HG03045 (cell line): ENCODE measurements around the gene PLCXD1.
"Not testable (repeated sequence)": the region's sequence is repeated elsewhere in the genome, so short reads cannot be mapped to it uniquely, and the experiment has no call there.

Experiments used
- ATAC-seq: cut with Tn5 transposase; IDR thresholded peaks from one replicate; pipeline ENCODE4 v1.9.1; 2021; ENCODE audit warnings: mild to moderate bottlenecking, moderate library complexity; ENCODE audit not compliant: unreplicated experiment

Gene PLCXD1

DNA sequence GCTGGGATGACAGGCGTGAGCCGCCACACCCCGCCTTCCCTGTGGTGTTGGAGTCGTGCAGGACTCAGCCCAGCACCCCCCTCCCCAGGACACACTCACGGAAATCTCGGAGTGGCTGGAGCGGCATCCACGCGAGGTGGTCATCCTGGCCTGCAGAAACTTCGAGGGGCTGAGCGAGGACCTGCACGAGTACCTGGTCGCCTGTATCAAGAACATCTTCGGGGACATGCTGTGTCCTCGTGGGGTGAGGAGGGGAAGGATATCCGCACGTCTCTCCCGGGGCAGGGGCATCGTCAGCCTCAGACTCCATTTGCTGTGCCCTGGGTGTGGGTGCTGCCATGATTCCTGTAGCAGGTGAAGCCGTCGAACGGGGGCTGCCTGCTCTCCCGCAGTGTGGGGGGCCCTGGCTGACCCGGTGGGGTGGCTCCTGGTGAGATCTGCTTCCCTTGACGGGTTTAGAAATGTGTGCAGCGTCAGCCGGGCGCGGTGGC, 10.3 kb downstream of the PLCXD1 start:
- ATAC-seq = no peak

DNA sequence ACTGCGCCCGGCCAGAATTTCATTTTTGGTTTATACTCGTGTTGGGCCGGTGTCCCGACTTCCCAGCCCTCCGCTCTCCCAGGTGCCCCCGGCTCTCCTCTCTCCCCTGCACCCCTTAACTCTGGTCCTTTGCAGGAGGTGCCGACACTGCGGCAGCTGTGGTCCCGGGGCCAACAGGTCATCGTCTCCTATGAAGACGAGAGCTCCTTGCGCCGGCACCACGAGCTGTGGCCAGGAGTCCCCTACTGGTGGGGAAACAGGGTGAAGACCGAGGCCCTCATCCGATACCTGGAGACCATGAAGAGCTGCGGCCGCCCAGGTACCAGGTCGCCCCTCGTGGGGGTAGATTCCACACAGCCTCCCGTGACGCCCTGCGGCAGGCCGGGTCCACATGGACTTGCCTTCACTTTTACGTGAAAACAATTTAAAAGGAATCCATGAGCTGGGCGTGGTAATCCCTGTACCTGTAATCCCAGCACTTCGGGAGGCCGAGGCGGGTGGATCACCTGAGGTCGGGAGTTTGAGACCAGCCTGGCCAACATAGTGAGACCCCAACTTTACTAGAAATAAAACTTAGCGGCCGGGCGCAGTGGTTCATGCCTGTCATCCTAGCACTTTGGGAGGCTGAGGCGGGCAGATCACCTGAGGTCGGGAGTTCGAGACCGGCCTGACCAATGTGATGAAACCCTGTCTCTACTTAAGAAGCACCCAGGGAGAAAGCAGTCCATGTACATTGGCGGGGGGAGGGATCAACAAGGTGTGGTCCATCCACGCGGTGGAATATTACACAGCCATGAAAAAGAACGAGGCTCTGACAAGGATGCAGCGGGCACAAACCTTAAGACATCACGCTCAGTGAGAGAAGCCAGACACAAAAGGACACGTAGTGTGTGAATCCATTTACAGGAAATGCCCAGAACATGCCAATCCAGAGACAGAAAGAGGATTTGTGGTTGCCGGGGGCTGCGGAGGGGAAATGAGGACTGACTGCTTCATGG, 12.0 kb downstream of the PLCXD1 start:
- no peak for ATAC-seq

DNA sequence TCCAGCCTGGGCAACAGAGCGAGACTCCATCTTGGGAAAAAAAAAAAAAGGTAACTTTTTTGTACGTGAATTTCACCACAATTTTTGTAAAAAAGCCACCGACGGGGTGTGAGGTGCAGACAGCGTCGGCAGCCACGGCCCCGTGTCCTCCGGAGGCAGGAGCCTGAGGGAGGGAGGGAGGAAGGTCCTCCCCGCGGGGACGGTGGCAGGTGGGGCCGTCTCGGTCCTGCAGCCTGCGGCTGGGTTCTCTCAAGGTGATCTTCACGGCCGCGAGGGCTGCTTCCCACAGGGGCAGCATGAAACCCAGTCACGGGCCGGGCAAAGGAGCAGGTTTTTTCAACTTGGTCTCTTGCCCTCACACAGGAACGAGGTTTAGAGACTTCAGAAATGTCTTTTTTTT, 14.0 kb downstream of the PLCXD1 start:
- ATAC-seq = no peak

DNA sequence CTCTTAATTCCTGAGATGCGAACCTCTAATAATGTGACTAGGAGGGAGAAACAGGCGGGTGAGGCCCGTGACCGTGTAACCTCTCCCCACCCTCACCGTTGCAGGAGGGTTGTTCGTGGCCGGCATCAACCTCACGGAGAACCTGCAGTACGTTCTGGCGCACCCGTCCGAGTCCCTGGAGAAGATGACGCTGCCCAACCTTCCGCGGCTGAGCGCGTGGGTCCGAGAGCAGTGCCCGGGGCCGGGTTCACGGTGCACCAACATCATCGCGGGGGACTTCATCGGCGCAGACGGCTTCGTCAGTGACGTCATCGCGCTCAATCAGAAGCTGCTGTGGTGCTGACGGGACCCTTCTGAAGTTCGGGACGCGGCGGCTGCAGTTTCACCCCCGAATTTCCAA, 17.8 kb downstream of the PLCXD1 start:
- no peak for ATAC-seq

DNA sequence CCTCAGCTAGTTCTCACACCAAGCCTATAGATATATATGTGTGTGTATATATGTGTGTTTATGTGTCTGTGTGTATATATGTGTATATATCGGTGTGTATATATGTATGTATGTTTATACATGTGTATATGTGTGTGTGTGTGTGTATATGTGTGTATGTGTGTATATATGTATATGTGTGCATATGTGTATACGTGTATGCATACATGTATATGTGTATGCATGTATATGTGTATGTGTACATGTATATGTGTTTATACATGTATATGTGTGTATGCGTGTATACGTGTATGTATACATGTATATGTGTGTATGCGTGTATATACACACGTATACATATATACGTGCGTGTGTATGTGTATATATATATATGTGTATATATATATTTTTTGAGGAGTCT, 19.2 kb downstream of the PLCXD1 start:
- no peak for ATAC-seq

DNA sequence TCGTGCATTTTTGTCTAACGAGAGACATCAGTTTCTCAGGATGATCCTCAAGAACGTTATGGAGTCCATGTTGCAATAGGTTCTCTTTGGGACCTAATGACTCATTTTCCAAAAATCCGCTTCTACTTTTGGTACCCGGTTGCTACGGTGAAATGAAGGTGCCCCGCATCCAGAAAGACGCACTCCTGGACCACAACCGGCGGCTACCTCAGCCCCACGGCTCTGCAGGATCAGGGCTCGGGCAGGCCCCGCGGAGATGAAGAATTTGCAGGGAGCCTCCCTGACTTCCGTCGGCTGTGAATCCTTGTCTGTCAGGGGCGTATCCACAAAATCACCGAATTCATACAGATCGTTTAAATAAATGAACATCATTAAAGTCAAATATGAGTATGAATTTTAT, 21.8 kb downstream of the PLCXD1 start:
- no peak for ATAC-seq

DNA sequence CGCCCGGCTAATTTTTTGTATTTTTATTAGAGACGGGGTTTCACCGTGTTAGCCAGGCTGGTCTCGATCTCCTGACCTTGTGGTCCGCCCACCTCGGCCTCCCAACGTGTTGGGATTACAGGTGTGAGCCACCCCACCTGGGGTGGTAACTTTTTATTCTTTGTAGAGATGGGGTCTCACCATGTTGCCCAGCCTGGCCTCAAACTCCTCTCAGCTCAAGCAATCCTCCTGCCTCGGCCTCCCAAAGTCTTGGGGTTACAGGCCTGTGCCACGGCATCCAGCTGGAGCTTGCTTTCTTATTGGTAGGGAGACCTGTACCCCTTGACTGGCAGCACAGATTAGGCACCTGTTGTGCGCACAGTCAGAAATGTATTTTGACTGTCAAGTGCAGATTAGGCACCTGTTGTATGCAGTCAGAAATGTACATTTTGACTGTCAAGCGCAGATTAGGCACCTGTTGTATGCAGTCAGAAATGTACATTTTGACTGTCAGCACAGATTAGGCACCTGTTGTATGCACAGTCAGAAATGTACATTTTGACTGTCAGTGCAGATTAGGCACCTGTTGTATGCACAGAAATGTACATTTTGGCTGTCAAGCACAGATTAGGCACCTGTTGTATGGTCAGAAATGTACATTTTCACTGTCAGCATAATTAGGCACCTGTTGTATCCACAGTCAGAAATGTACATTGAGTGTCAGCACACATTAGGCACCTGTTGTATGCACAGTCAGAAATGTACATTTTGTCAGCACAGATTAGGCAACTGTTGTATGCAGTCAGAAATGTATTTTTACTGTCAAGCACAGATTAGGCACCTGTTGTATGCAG, 24.8 kb downstream of the PLCXD1 start:
- ATAC-seq = not testable (repeated sequence)

DNA sequence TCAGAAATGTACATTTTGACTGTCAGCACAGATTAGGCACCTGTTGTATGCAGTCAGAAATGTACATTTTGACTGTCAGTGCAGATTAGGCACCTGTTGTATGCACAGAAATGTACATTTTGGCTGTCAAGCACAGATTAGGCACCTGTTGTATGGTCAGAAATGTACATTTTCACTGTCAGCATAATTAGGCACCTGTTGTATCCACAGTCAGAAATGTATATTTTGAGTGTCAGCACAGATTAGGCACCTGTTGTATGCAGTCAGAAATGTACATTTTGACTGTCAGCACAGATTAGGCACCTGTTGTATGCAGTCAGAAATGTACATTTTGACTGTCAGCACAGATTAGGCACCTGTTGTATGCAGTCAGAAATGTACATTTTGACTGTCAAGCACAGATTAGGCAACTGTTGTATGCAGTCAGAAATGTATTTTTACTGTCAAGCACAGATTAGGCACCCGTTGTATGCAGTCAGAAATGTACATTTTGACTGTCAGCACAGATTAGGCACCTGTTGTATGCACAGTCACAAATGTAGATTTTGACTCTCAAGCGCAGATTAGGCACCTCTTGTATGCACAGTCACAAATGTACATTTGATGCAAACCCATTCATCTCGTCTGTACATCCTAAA, 25.6 kb downstream of the PLCXD1 start:
- ATAC-seq = not testable (repeated sequence)

DNA sequence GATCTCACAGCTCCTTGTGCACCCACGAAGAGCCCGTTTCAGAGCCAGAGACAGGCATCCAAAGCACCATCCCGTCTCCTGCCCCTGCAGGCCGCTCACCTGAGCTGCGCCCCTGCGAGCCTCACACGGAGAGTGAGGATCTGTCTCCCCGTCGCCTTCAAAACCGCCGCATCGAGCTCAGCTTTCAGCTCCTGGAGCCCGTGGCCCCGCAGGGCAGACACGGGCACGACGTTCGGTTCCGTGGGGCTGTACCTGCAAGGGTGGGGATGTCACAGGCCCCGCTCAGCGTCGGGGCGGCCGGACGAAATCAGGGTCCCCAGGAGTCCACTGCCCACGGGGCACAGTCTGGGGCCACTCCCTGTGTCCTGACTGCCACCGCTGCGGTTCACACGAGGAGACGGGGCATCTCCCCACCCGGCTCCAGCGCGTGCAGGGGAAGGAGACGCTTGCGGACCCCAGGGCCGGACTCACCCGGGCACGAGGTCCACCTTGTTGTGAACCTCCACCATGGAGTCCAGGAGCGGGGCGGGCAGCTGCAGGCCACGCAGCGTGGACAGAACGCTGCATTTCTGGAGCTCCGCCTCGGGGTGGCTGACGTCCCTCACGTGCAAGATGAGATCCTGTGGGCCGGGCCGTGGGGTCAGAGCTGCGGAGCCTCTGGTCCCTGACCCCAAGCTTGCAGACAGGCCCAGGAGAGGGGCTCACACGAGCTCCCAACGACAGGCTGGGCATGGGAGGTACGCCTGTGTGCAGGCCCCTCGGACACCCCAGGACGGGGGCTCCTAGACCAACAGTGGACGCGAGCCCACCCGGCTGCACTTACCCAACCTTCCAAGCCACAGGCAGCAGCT, 26.3 kb downstream of the PLCXD1 start:
- ATAC-seq = no peak

DNA sequence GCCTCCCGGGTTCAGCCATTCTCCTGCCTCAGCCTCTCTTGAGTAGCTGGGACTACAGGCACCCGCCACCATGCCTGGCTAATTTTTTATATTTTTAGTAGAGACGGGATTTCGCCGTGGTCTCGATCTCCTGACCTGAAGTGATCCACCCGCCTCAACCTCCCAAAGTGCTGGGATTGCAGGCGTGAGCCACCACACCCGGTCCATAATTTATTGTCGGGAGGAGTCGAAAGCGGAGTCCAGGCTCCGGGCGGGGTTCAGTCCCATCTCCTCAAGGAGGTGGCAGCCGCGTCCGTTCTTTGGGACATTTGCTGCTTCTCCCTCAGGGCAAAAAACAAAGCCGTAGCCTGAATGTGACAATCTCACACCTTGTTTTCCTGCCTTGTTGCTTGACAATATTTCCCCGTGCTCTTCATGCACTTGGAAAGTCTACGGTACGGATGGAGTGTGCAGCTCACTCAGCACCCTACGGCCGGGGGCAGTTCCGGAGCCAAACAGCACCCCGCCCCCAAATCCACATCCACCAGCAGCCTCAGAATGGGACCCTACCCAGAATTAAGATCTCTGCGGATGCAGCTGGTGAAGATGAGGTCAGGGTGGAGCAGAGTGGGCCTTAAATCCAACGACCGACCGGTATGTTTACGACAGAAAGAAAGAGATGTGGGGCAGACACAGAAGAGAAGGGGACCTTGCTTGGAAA, 27.8 kb downstream of the PLCXD1 start:
- no peak for ATAC-seq

DNA sequence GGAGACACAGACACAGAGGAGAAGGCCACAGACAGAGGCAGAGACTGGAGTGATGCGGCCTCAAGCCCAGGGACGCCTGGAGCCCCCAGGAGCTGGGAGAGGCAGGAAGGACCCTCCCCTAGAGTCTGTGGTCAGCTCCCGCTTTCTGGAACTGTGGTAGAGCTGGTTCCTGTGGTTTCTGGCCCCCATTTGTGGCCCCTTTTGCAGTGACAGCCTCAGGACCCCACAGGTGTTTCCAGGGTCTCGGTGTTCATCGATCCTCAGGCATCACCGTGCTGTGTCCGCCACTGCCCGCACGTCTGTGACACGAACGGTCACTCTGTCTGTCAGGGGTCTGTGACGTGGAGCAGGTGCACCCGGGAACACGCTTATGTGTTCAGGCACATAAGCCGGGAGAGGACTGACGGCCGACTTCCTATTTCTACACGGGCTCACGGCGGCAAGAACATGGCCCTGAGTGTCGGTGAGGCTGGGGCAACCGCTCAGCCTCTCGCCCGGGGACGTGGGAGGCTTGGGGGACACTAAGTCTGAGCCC, 29.5 kb downstream of the PLCXD1 start:
- ATAC-seq = no peak

DNA sequence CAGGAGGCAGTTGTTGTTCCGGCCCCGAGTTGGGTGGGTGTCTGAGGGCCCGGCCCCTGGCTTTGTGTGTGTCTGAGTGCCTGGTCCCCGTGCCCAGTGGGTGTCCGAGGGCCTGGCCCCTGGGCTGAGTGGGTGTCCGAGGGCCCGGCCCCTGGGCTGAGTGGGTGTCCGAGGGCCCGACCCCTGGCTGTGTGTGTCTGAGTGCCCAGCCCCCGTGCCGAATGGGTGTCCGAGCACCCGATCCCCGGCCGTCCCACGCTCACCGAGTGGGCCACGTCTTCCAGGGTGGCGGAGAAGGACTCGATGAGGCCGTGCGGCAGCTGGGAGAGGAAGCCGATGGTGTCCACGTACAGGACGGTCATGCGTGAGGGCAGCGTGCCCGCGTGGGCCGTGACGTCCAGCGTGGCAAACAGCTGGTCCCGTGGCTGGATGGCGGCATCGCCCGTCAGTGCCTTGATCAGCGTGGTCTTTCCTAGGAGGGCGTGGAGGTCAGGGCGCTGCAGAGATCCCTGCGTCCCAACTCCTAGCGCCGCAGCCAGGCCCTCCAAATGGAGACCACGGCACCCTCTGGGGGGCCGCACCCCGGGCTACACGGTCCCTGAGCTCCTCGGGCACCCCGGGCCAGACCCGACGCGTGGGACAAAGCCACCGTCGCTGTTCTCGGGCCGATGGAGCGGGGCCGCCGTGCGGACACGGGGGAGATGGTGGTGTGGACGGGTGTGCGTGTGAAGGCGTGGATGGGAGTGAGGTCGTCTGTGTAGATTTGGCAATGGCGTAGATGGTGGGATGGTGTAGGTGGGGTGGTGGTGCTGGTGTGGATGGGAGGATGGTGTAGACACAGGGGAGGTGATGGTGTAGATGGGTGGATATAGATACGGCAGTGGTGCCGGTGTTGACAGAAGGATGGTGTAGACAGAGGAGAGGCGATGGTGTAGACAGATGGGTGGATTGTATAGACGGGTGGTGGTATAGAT, 30.3 kb downstream of the PLCXD1 start:
- no peak for ATAC-seq

DNA sequence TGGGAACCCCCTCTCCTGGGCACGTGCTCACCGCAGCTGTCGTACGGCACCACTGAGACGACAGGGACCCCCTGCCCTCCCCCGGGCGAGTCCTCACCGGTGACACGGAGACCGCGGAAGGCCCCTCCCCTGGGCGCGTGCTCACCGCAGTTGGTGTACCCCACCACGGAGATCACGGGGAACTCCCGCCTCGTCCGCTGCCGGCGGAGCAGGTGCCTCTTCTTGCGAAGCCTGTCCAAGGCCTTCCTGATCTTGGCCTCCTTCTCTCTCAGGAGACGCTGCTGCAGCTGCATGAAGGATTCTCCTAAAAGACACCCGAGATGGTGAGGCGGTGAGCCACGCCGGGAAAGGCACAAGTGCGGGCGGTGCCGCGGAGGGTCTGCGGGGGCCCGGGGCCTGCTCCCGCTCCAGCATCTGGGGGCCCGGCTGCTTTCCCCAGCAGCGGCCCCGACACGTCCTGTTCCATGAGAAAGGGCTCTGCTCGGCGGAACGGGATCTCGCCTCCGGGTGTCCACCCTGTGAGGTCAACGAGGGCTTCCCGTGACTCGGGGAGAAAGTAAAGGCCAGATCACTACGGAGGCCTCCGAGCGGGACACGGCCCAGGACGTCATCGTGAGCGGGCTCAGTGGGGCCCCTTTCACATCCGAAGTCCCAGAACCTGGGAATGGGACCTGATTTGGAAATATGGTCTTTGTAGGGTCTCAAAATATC, 31.6 kb downstream of the PLCXD1 start:
- ATAC-seq = no peak

DNA sequence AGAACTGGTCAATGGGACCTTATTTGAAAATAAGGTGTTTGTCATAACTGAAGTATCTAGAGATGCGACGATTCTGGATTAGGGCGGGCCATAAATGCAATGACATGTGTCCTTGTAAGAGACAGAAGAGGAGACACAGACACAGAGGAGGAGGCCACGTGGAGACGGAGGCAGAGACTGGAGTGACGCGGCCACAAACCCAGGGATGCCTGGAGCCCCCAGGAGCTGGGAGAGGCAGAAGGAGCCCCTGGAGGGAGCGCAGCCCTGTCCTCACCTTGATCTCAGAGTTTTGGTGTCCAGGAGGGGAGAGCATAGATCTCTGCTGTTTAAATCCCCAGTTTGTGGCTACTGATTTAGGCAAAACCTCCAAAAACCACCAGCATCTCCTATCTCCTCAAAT, 32.4 kb downstream of the PLCXD1 start:
- ATAC-seq = no peak

DNA sequence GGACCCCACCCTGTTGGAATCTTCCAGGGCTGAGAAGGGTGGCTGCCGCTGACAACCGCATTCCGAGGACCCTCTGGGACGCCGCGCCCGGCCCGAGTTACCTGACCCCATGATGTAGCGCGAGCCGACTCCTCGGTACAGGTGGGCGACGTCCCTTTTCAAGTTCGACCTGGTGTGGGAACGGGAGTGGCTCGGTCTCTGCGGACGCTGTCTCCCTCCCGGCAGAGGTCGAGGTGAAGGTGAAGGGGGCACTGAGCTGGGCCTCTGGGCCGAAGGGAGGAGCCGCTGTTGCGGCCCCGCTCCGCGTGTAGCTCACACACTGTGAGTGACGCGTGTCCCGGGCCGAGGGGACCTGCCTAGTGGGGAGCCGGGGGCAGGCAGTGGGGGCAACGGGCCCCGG, 32.9 kb downstream of the PLCXD1 start:
- ATAC-seq = no peak

DNA sequence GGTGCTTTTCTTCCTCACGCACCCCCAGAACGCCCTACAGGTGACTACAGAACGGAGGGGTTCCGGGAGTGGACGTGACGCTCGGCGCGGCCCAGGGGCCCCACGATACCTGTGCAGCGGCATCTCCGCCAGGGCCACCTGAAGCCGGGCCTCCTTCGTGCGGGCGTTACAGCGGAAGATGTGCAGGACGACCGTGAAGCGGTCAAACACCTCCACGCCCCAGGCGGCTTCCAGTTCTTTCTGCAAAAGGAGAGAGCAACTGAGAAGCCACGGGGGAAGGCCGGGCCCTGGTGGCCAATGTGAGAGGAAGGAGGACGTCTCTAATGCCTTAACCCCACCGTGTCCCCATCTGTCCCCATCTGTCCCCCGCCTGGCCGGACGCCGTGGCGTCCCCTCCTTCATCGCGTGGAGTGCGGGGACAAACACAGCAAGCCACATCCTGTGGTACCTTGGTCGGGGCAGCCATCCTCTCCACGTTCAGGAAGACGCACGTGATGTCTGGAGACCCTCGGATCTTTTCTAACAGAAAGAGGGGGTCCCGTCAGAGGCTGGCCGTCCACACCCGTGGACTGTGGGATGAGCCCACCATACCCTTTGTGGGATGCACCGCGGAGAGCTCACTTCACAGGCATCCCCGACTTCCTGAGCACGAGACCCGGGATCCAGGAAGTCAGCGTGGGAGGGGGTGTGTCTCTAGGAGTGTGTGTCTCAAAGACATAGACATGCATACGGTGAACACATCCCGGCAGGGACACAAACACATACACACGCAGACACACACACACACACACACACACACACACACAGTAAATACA, 33.8 kb downstream of the PLCXD1 start:
- ATAC-seq = no peak
